Neural progenitor cell (in vitro differentiated cells): ENCODE results near the gene PKDCC.

Experiments
- EZH2phosphoT487 ChIP-seq: fragments of 200-600 bp; sonication (generic); IDR thresholded peaks from 2 replicates; pipeline ENCODE4 v1.6.1; 2017; ENCODE audit warnings: antibody characterized with exemption
- TF ChIP-seq, protein P1 (sequence below): fragments of 200-600 bp; sonication (generic); IDR thresholded peaks from 2 replicates; pipeline ENCODE4 v1.5.1; 2017; ENCODE audit warnings: antibody characterized with exemption, mild to moderate bottlenecking

DNA sequence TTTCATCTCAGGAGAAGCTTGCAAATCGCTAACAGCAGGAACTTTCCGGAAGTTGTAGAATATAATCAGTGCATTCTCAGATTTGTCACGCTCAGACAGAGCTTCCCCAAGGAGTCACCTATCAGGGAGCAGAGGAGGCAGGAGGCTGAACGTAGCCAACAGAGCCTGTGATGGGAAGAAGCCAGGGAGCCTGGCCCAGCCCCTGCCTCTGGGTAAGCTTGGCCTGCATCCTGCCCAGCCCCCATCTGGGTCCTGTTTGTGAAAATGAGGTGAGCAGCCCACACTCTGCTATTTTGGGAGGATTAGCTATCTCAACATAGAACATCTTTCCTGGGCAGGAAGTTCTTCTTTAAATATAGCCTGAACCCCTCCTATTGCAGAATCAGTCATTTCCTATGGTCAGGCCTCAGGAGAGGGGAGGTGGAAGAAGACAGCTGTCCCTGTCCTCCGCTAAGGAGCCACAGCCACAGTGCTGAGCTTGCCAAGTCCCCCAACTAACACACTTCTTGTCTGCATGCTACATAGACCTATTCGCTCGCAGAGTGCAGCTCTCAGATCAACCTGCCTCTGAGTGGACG lies 19.2 kb upstream of the PKDCC start:
- TF ChIP-seq, protein P1, sequence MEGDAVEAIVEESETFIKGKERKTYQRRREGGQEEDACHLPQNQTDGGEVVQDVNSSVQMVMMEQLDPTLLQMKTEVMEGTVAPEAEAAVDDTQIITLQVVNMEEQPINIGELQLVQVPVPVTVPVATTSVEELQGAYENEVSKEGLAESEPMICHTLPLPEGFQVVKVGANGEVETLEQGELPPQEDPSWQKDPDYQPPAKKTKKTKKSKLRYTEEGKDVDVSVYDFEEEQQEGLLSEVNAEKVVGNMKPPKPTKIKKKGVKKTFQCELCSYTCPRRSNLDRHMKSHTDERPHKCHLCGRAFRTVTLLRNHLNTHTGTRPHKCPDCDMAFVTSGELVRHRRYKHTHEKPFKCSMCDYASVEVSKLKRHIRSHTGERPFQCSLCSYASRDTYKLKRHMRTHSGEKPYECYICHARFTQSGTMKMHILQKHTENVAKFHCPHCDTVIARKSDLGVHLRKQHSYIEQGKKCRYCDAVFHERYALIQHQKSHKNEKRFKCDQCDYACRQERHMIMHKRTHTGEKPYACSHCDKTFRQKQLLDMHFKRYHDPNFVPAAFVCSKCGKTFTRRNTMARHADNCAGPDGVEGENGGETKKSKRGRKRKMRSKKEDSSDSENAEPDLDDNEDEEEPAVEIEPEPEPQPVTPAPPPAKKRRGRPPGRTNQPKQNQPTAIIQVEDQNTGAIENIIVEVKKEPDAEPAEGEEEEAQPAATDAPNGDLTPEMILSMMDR = no peak
- no peak for TF ChIP-seq EZH2phosphoT487
